Sigmoid colon (tissue), 7 donors: ENCODE measurements around the gene PPFIBP1. TPM values are rescaled to one million over a fixed set of nuclear protein-coding genes. Genes with fewer than 3 reads are reported as not detected.

ENCODE experiments used
- DNase-seq: peaks from one replicate; pipeline ENCODE4 v3.0.0-alpha.2; 2019
- H3K27ac ChIP-seq, 4 donors: fragments of 200-600 bp; sonication (generic); one replicate each; pipeline ENCODE4 v1.5.1; 2016 to 2019; ENCODE audit warnings: mild to moderate bottlenecking in 1 of 4
- H3K27me3 ChIP-seq, 3 donors: fragments of 200-600 bp; sonication (generic); one replicate each; pipeline ENCODE4 v1.5.1; 2019; ENCODE audit warnings: mild to moderate bottlenecking in 1 of 3
- H3K36me3 ChIP-seq, 4 donors: fragments of 200-600 bp; sonication (generic); one replicate each; pipeline ENCODE4 v1.5.1; 2016 to 2019
- H3K4me1 ChIP-seq, 4 donors: fragments of 200-600 bp; sonication (generic); one replicate each; pipeline ENCODE4 v1.5.1; 2017 to 2019
- H3K4me3 ChIP-seq, 4 donors: fragments of 200-600 bp; sonication (generic); one replicate each; pipeline ENCODE4 v1.5.1; 2017 to 2019; ENCODE audit warnings: mild to moderate bottlenecking in 2 of 4, moderate library complexity in 1 of 4
- H3K9me3 ChIP-seq, 4 donors: fragments of 200-600 bp in 3 of 4; sonication (generic) in 3 of 4; one replicate each; pipeline versions ENCODE4 v1.5.1 to v1.6.1; 2013 to 2019
- EP300 ChIP-seq, 4 donors: sonication (generic); formaldehyde crosslinking; IDR thresholded peaks; one replicate each; pipeline ENCODE4 v1.6.1; 2017; ENCODE audit warnings: antibody characterized with exemption in 4 of 4
- POLR2A ChIP-seq, 2 donors: fragments of 450-650 bp; IDR thresholded peaks; one replicate each; pipeline ENCODE4 v1.6.1; 2016; ENCODE audit warnings: antibody characterized with exemption in 2 of 2, mild to moderate bottlenecking in 2 of 2, moderate library complexity in 2 of 2
- POLR2AphosphoS5 ChIP-seq, 4 donors: sonication (generic); formaldehyde crosslinking; IDR thresholded peaks; one replicate each; pipeline ENCODE4 v1.6.1; 2017; ENCODE audit warnings: antibody characterized with exemption in 4 of 4
- WGBS, 2 donors: extraction: QIAGEN DNeasy Blood & Tissue Kit; methylation state at CpG; one replicate each; pipeline ENCODE4 v1.1.7; 2013; 5-methylcytosine and 5-hydroxymethylcytosine counted together
- intact Hi-C: fragments of 100-400 bp; cut with DNase I; formaldehyde crosslinking; loops from one replicate; pipeline ENCODE4 v1.15.1; 2023
- polyA plus RNA-seq, 3 donors: library from polyadenylated mRNA; stranded (reverse); fragments of 200-250 nt; gene quantifications; one replicate each; pipeline ENCODE4 v1.2.3, GENCODE V29; 2013
- total RNA-seq, 4 donors: library from RNA; depleted of rRNA; stranded (reverse); fragments of >200 nt; gene quantifications; one replicate each; pipeline ENCODE4 v1.1.0, GENCODE V29; 2016
- TF ChIP-seq, protein P1 (sequence below), 4 experiments: fragments of 450-650 bp in 3 of 4; fragments of 200-600 bp in 1 of 4; IDR thresholded peaks; one replicate each; pipeline ENCODE4 v1.5.1; 2016 to 2019; ENCODE audit warnings: antibody characterized with exemption in 4 of 4, mild to moderate bottlenecking in 3 of 4, moderate library complexity in 2 of 4
- donor health status: healthy with polysubstance abuse.
- donor health status: Bipolar disorder and iron deficiency.
- donor health status: healthy.

Gene PPFIBP1
- total and polyA plus RNA-seq, 7 donors: 5.5 to 101 (median 65.3) TPM

- no peak for DNase-seq
- H3K9me3 ChIP-seq: no peaks in the 10 kb centered on the region
- H3K4me3 ChIP-seq: no peak overlapping the region
- peaks cover 0 to 52% (median 20%) of the 10 kb centered on the region in 4 donors for H3K36me3 ChIP-seq
- TF ChIP-seq, protein P1, sequence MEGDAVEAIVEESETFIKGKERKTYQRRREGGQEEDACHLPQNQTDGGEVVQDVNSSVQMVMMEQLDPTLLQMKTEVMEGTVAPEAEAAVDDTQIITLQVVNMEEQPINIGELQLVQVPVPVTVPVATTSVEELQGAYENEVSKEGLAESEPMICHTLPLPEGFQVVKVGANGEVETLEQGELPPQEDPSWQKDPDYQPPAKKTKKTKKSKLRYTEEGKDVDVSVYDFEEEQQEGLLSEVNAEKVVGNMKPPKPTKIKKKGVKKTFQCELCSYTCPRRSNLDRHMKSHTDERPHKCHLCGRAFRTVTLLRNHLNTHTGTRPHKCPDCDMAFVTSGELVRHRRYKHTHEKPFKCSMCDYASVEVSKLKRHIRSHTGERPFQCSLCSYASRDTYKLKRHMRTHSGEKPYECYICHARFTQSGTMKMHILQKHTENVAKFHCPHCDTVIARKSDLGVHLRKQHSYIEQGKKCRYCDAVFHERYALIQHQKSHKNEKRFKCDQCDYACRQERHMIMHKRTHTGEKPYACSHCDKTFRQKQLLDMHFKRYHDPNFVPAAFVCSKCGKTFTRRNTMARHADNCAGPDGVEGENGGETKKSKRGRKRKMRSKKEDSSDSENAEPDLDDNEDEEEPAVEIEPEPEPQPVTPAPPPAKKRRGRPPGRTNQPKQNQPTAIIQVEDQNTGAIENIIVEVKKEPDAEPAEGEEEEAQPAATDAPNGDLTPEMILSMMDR (IDR thresholded peaks at IDR 0.05): no peak
- TF ChIP-seq EP300 (IDR thresholded peaks at IDR 0.05) (no peak), POLR2AphosphoS5 (IDR thresholded peaks at IDR 0.05) (no peak), POLR2A (IDR thresholded peaks at IDR 0.05) (no peak)
- peaks cover 0 to 4% (median 0%) of the 10 kb centered on the region in 4 donors for H3K4me1 ChIP-seq
- no peaks in the 10 kb centered on the region for H3K27me3 ChIP-seq
- WGBS, 2 donors: 51 to 74% methylated on average over 6 of the region's 6 CpGs
- no peak overlapping the region for H3K27ac ChIP-seq
- intact Hi-C loops: no loop called here
Observed at GRCh38 chr12:27695556-27696292, 171.7 kb downstream of the PPFIBP1 start.

- intact Hi-C loops: no loop called here
- no peaks in the 10 kb centered on the region for H3K9me3 ChIP-seq
- peaks cover 0 to 46% (median 19%) of the 10 kb centered on the region in 4 donors for H3K36me3 ChIP-seq
- TF ChIP-seq POLR2A (IDR thresholded peaks at IDR 0.05): no peak
- TF ChIP-seq POLR2AphosphoS5 (IDR thresholded peaks at IDR 0.05): no peak
- TF ChIP-seq, protein P1 (IDR thresholded peaks at IDR 0.05): no peak
- TF ChIP-seq EP300 (IDR thresholded peaks at IDR 0.05): no peak
- H3K27ac ChIP-seq: no peak within 1 kb of the TSS
- H3K4me3 ChIP-seq: no peak within 1 kb of the TSS
- no peak for DNase-seq
- peaks cover 0 to 4% (median 0%) of the 10 kb centered on the region in 4 donors for H3K4me1 ChIP-seq
- H3K27me3 ChIP-seq: no peaks in the 10 kb centered on the region
- WGBS, 2 donors: 25 to 56% methylated on average over 5 of the region's 5 CpGs
Observed at GRCh38 chr12:27696293-27696652, 172.3 kb downstream of the PPFIBP1 start, which contains the start of gene REP15. Gene REP15 (plus strand): TSS chr12:27696447. CDS start chr12:27696563, 116 bp downstream.

- WGBS, 2 donors: 37 to 71% methylated on average over 3 of the region's 3 CpGs
- no peaks in the 10 kb centered on the region for H3K9me3 ChIP-seq
- H3K4me1 ChIP-seq: peaks cover 0 to 4% (median 0%) of the 10 kb centered on the region in 4 donors
- H3K27ac ChIP-seq: no peak overlapping the region
- no peaks in the 10 kb centered on the region for H3K27me3 ChIP-seq
- no peak for DNase-seq
- intact Hi-C loops: no loop called here
- H3K36me3 ChIP-seq: peaks cover 0 to 39% (median 14%) of the 10 kb centered on the region in 4 donors
- no peak overlapping the region for H3K4me3 ChIP-seq
- TF ChIP-seq POLR2AphosphoS5 (IDR thresholded peaks at IDR 0.05): peak in 1 of 4 donors; percentile 28
- TF ChIP-seq, protein P1 (IDR thresholded peaks at IDR 0.05): no peak
Observed at GRCh38 chr12:27696864-27697564, 173.0 kb downstream of the PPFIBP1 start.

- no peaks in the 10 kb centered on the region for H3K27me3 ChIP-seq
- no peak for DNase-seq
- TF ChIP-seq, protein P1 (IDR thresholded peaks at IDR 0.05): peak in 3 of 4 experiments; percentile 64 to 76 (median 71)
- TF ChIP-seq EP300 (IDR thresholded peaks at IDR 0.05): no peak
- H3K27ac ChIP-seq: no peak overlapping the region
- 3 to 7% methylated on average over 4 of the region's 4 CpGs for WGBS, 2 donors
- no peak overlapping the region for H3K4me3 ChIP-seq
- H3K36me3 ChIP-seq: no peaks in the 10 kb centered on the region
- H3K9me3 ChIP-seq: no peaks in the 10 kb centered on the region
- H3K4me1 ChIP-seq: no peaks in the 10 kb centered on the region
- intact Hi-C loops: no loop called here
Observed at GRCh38 chr12:27703720-27704452, 179.9 kb downstream of the PPFIBP1 start.
